Stimulated activated CD4-positive, alpha-beta T cell treated with anti-CD3 and anti-CD28 coated beads, Interleukin-15, amount 100 ng/mL, for 24 hours (primary cell): ENCODE data around the gene SYNGR1.

Source experiments
- DNase-seq: peaks from one replicate; pipeline ENCODE4 v3.0.0-alpha.2; 2020

Gene SYNGR1

DNA sequence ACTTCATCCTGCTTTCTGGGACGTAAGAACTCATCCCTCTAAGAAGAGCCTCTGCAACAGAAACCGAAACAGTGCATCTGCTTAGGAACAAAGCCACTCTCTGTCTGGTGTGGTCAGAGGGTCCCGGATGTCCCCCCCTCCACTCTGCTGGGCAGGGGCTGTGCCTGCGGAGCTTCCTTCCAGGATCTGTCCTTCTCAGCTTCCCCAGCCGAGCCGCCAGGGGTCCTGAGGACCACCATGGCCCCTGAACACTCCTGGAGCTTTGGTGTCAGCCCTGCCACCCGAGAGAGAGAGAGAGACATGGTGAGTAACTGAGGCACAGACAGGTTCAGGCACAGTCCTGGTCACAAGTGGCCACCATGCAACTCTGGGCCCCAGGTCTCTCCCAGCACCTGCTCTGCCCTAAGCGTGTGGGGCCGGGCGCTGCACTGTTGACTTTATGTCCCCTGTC lies 82.6 kb downstream of the SYNGR1 start:
- DNase-seq: no peak

DNA sequence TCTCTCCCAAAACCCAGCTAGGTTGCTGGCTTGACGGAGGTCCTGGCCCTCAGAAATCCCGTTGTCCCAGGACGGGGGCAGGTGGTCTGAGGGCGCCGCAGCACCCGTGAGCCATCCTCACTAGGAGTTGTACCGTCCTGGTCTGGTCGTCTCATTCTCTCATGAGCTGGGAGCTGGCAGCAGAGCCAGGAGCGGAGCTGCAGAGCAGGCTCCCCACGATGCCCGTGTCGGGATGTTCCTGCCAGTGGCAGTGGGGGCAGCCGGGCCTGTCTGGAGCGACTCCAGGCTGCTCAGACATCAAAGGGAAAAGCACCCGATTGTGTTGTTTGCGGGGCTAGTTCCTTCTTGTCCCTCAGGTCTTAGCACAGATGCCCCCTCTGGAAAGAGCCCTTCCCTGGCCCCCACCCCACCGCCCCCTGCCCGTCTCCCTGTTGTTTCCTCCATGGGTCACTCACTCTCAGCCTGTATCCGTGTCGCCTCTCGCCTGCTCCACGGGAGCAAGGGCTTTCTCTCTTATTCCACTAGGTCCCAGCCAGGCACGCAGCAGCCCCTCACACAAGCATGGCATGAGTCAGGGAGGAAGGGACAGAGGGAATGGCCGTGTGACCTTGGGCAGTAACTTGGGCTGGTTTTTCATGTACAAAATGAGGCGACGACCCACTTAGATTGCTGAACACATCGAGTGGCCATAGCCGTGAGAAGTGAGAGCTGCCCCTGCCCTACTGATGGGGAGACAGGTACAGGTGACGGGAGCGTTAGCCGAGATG lies 83.9 kb downstream of the SYNGR1 start:
- DNase-seq: no peak

DNA sequence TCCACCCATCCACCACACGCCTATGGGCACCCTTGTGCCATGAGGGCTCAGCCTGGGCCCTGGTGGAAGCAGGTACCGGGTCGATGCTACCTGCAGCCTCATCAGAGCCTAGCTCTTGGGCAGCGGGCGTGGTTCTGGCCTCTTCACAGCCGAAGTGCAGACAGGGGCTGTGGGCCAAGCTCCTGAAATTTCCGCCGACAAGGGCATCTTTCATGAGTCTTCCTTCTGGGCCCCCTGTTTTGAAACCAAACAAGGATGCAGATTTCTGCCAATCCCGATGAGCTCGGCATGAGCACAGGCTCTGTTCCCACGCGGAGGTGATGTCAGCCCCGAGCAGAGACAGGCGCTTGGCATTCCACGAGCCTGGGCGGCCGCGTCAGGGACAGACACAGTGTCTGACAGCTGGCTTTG lies 84.5 kb downstream of the SYNGR1 start:
- no peak for DNase-seq

DNA sequence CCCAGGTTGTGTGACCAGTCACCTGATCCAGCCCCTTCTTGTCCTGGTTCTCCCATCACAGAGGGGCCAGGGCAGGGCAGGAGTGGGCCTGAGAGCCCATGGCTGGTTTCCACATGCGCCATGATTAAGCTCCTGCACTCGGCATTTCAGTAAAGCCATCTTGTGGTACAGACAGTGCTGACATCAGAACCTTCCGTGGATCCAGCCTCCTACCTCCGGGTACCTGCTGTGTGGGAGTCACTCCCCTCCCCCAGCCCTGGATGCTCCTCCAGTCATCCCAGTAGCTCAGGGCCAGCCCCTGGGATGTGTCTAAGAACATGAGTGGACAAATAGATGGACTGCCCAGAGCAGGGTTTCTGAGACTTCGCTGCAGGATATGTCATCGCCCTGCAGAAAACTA lies 84.9 kb downstream of the SYNGR1 start:
- no peak for DNase-seq
